B cell (primary cell): Measurements from ENCODE around the gene LRRC8D. TPM values are rescaled to one million over a fixed set of nuclear protein-coding genes. Genes with fewer than 3 reads are reported as not detected.

Source experiments
- ATAC-seq: fragments of 200-7000 bp; cut with Tn5 transposase; one replicate; pipeline ENCODE4 v1.10.0; 2021; ENCODE audit warnings: low read depth, mild to moderate bottlenecking, moderate number of reproducible peaks, moderate library complexity
- CTCF ChIA-PET: fragments of 350-600 bp; sonication (Branson Sonifier 250); formaldehyde crosslinking; loops from one replicate; lab custom pipeline; 2021; ENCODE audit warnings: antibody characterized with exemption, inconsistent platforms; lab: Charles Lee
- POLR2A ChIA-PET: fragments of 350-600 bp; sonication (Branson Sonifier 250); formaldehyde crosslinking; loops from one replicate; lab custom pipeline; 2021; ENCODE audit warnings: antibody characterized with exemption; lab: Charles Lee
- DNase-seq: peaks from one replicate; pipeline ENCODE4 v3.0.0; 2013
- H2AFZ ChIP-seq: 2 replicates; pipeline ENCODE4 v1.6.1; 2012; ENCODE audit warnings: mild to moderate bottlenecking, low read depth, low read length; ENCODE audit not compliant: insufficient read depth, poor library complexity, severe bottlenecking
- H3K27ac ChIP-seq, 2 donors: 1 replicate in 1 of 2; 2 replicates in 1 of 2; pipeline ENCODE4 v1.5.1; 2012 to 2013; ENCODE audit warnings: low read length in 2 of 2, mild to moderate bottlenecking in 2 of 2, moderate library complexity in 1 of 2
- H3K27me3 ChIP-seq, 4 experiments: fragments of 200-600 bp in 1 of 4; sonication (generic) in 1 of 4; replicated peaks in 1 of 4; 1 replicate in 2 of 4; 2 replicates in 2 of 4; pipeline versions ENCODE4 v1.6.1 to v1.7.0; 2013 to 2016; ENCODE audit warnings: low read length in 3 of 4, mild to moderate bottlenecking in 2 of 4, mixed read lengths in 1 of 4, moderate library complexity in 1 of 4; ENCODE audit not compliant: insufficient read depth in 4 of 4, control insufficient read depth in 3 of 4; ENCODE audit errors: control extremely low read depth in 1 of 4
- H3K36me3 ChIP-seq, 2 experiments: replicated peaks in 1 of 2; 1 replicate in 1 of 2; 2 replicates in 1 of 2; pipeline versions ENCODE4 v1.6.1 to v1.7.1; 2013; ENCODE audit warnings: low read length in 1 of 2; ENCODE audit not compliant: insufficient read depth in 2 of 2, control insufficient read depth in 1 of 2; ENCODE audit errors: control extremely low read depth in 1 of 2, extremely low read depth in 1 of 2
- H3K4me1 ChIP-seq, 2 donors: fragments of 200-600 bp in 1 of 2; sonication (generic) in 1 of 2; 1 replicate in 1 of 2; 2 replicates in 1 of 2; pipeline versions ENCODE4 v1.5.1 to v1.6.1; 2013 to 2017; ENCODE audit warnings: low read length in 2 of 2; ENCODE audit not compliant: control insufficient read depth in 2 of 2, insufficient read depth in 2 of 2
- H3K4me2 ChIP-seq: replicated peaks from 2 replicates; pipeline ENCODE3; 2012; ENCODE audit warnings: mild to moderate bottlenecking, low read depth, low read length; ENCODE audit not compliant: poor library complexity, severe bottlenecking
- H3K4me3 ChIP-seq, 5 experiments: fragments of 200-600 bp in 1 of 5; sonication (generic) in 1 of 5; 1 replicate in 3 of 5; 2 replicates in 2 of 5; pipeline versions ENCODE4 v1.5.1 to v1.7.0; 2011 to 2016; ENCODE audit warnings: low read length in 4 of 5, mild to moderate bottlenecking in 4 of 5, low read depth in 2 of 5, control low read depth in 1 of 5, moderate library complexity in 1 of 5; ENCODE audit not compliant: insufficient read depth in 1 of 5; ENCODE audit errors: control extremely low read depth in 1 of 5, extremely low read depth in 1 of 5
- H3K79me2 ChIP-seq: fragments of 200-600 bp; sonication (generic); one replicate; pipeline ENCODE4 v1.6.0; 2016; ENCODE audit warnings: low read length; ENCODE audit not compliant: control insufficient read depth, insufficient read depth
- H3K9ac ChIP-seq: fragments of 200-600 bp; sonication (generic); 2 replicates; pipeline ENCODE4 v1.6.1; 2017; ENCODE audit warnings: mild to moderate bottlenecking, low read length, moderate library complexity
- H3K9me3 ChIP-seq, 3 donors: one replicate each; pipeline versions ENCODE4 v1.6.1 to v1.7.1; 2013; ENCODE audit warnings: low read length in 2 of 3; ENCODE audit not compliant: control insufficient read depth in 2 of 3, insufficient read depth in 1 of 3; ENCODE audit errors: control extremely low read depth in 1 of 3
- H4K20me1 ChIP-seq: 2 replicates; pipeline ENCODE4 v1.6.0; 2012; ENCODE audit warnings: mild to moderate bottlenecking, low read length; ENCODE audit not compliant: insufficient read depth, control insufficient read depth, poor library complexity, severe bottlenecking
- H3K27ac Mint-ChIP-seq: one replicate; pipeline ENCODE4 v1.8.0; 2021; ENCODE audit warnings: mixed read lengths
- H3K27me3 Mint-ChIP-seq: one replicate; pipeline ENCODE4 v1.8.0; 2021; ENCODE audit warnings: mixed read lengths
- H3K4me1 Mint-ChIP-seq: one replicate; pipeline ENCODE4 v1.8.0; 2021; ENCODE audit warnings: mixed read lengths
- H3K4me3 Mint-ChIP-seq: one replicate; pipeline ENCODE4 v1.8.0; 2021; ENCODE audit warnings: mixed read lengths
- H3K9me3 Mint-ChIP-seq: one replicate; pipeline ENCODE4 v1.8.0; 2022; ENCODE audit warnings: mixed read lengths; ENCODE audit not compliant: insufficient read depth
- CTCF ChIP-seq: fragments of 200-600 bp; IDR thresholded peaks from one replicate; pipeline ENCODE4 v1.8.0; 2022; ENCODE audit warnings: antibody characterized with exemption, mild to moderate bottlenecking
- EZH2 ChIP-seq: IDR thresholded peaks from 2 replicates; pipeline ENCODE4 v1.6.1; 2012; ENCODE audit warnings: borderline replicate concordance, low read depth, mild to moderate bottlenecking, moderate library complexity, low read length; ENCODE audit not compliant: insufficient read depth, poor library complexity, severe bottlenecking
- WGBS: methylation state at CpG from one replicate; pipeline ENCODE4 v1.1.5; 2013; ENCODE audit warnings: missing lambda C conversion rate; ENCODE audit not compliant: insufficient coverage; 5-methylcytosine and 5-hydroxymethylcytosine counted together
- intact Hi-C: fragments of 100-400 bp; cut with micrococcal nuclease; formaldehyde crosslinking; loops from one replicate; pipeline ENCODE4 v1.10.0; 2022
- polyA plus RNA-seq: library from polyadenylated mRNA; depleted of rRNA; stranded (reverse); fragments of >200 nt; gene quantifications from 2 replicates; pipeline ENCODE4 v1.2.3, GENCODE V29; 2012
- total RNA-seq, 2 donors: library from RNA; stranded (reverse); fragments of 120-200 nt in 1 of 2; gene quantifications; 1 replicate in 1 of 2; 2 replicates in 1 of 2; pipeline versions ENCODE4 v1.2.3 to v1.2.4, GENCODE V29; 2013 to 2022

The LRRC8D gene
- total and polyA plus RNA-seq, 2 donors (not counting 1 experiment from before 2014, with no cell fraction given), result 23.7 to 47.0 TPM

GRCh38 chr1:89839516-89839915, 18.7 kb downstream of the LRRC8D start:
- H3K9me3 ChIP-seq, result no peaks in the 10 kb centered on the region
- no peak overlapping the region for H2AFZ ChIP-seq
- H3K9ac ChIP-seq, result no peak overlapping the region
- intact Hi-C loops, result no loop called here
- Mint-ChIP-seq H3K27ac (no peak overlapping the region), H3K27me3 (no peaks in the 10 kb centered on the region), H3K4me1 (peaks cover 28% of the 10 kb centered on the region), H3K4me3 (no peak overlapping the region), H3K9me3 (no peaks in the 10 kb centered on the region)
- H3K79me2 ChIP-seq, result peaks cover 61% of the 10 kb centered on the region
- ChIA-PET CTCF (interaction anchor here (1.2 to 1.5 kb wide), 2 partner anchors 15 to 46 kb away, joined by 3 to 4 read pairs; no protein-coding TSS in a partner anchor), POLR2A (no interaction called here)
- H3K4me2 ChIP-seq, result no peak overlapping the region
- ATAC-seq (no peak), DNase-seq (no peak)
- no peaks in the 10 kb centered on the region for H4K20me1 ChIP-seq
- no peak overlapping the region for H3K27ac ChIP-seq
- H3K4me1 ChIP-seq, result peaks cover 11 to 15% of the 10 kb centered on the region in 2 donors
- no peaks in the 10 kb centered on the region for H3K27me3 ChIP-seq
- H3K36me3 ChIP-seq, result peaks cover 3 to 4% of the 10 kb centered on the region in 2 experiments
- 80% methylated on average over 2 of the region's 3 CpGs for WGBS
- no peak overlapping the region for H3K4me3 ChIP-seq
- no peak for TF ChIP-seq CTCF
- TF ChIP-seq EZH2, result no peak

GRCh38 chr1:89841507-89841906, 20.7 kb downstream of the LRRC8D start:
- DNase-seq, result no peak
- ChIA-PET POLR2A (interaction anchor here (2.9 kb wide), 1 partner anchor 20 kb away, joined by 18 read pairs; no protein-coding TSS in a partner anchor), CTCF (interaction anchor here (0.7 to 2.8 kb wide), 4 partner anchors 14 to 148 kb away, joined by 4 to 15 read pairs (median 7); partner anchors contain the start of gene LRRC8D)
- Mint-ChIP-seq H3K4me3 (no peak overlapping the region), H3K27me3 (no peaks in the 10 kb centered on the region), H3K4me1 (peaks cover 35% of the 10 kb centered on the region), H3K27ac (no peak overlapping the region), H3K9me3 (no peaks in the 10 kb centered on the region)
- Histone ChIP-seq H3K27ac (no peak overlapping the region), H3K9me3 (no peaks in the 10 kb centered on the region), H3K9ac (no peak overlapping the region), H3K27me3 (no peaks in the 10 kb centered on the region), H3K79me2 (peaks cover 59% of the 10 kb centered on the region), H3K4me1 (peaks cover 17 to 19% of the 10 kb centered on the region in 2 donors), H2AFZ (no peak overlapping the region), H3K4me2 (no peak overlapping the region), H4K20me1 (no peaks in the 10 kb centered on the region), H3K36me3 (peaks cover 3 to 4% of the 10 kb centered on the region in 2 experiments), H3K4me3 (no peak overlapping the region)
- ATAC-seq, result no peak
- TF ChIP-seq EZH2 (no peak), CTCF (no peak)
- 100% methylated on average over 1 of the region's 2 CpGs for WGBS
- intact Hi-C loops, result loop anchor here (5.0 kb wide), 1 partner anchor 949 kb away; the partner anchor contains the start of gene GTF2B
